ENCODE data around the gene EXOSC5. TPM values are rescaled to one million over a fixed set of nuclear protein-coding genes. Genes with fewer than 3 reads are reported as not detected.
A peak's percentile ranks its signal among the peaks of the same experiment; 100 is the strongest.

The EXOSC5 gene
- total and polyA plus RNA-seq, 2 of the 13 experiments (the other 11 are each of a cell fraction or from before 2014, with no cell fraction given) = 24.1 to 26.5 TPM

- no peak for TF ChIP-seq ZNF230 (CRISPR knock-in tag; IDR thresholded peaks at IDR 0.05)
- TF ChIP-seq, protein P1, sequence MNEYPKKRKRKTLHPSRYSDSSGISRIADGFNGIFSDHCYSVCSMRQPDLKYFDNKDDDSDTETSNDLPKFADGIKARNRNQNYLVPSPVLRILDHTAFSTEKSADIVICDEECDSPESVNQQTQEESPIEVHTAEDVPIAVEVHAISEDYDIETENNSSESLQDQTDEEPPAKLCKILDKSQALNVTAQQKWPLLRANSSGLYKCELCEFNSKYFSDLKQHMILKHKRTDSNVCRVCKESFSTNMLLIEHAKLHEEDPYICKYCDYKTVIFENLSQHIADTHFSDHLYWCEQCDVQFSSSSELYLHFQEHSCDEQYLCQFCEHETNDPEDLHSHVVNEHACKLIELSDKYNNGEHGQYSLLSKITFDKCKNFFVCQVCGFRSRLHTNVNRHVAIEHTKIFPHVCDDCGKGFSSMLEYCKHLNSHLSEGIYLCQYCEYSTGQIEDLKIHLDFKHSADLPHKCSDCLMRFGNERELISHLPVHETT (CRISPR knock-in tag; conservative IDR thresholded peaks at IDR 0.05) = 0 out of 2 replicates have a peak, but pooled peaks have one; percentile 6
- TF ChIP-seq ZSCAN31 (CRISPR knock-in tag; IDR thresholded peaks at IDR 0.05; ENCODE audit: low read depth) = 0 out of 2 replicates have a peak, but pooled peaks have one; percentile 7
- no peak; the same call in 1 of the 2 replicates for TF ChIP-seq ZBTB10 (CRISPR knock-in tag; IDR thresholded peaks at IDR 0.05; ENCODE audit: borderline replicate concordance)
- TF ChIP-seq PATZ1 (CRISPR knock-in tag; IDR thresholded peaks at IDR 0.05) = peak; percentile 98
- TF ChIP-seq HOXA7 (CRISPR knock-in tag; IDR thresholded peaks at IDR 0.05) = 0 out of 2 replicates have a peak, but pooled peaks have one; percentile 36
- TF ChIP-seq, protein P2, sequence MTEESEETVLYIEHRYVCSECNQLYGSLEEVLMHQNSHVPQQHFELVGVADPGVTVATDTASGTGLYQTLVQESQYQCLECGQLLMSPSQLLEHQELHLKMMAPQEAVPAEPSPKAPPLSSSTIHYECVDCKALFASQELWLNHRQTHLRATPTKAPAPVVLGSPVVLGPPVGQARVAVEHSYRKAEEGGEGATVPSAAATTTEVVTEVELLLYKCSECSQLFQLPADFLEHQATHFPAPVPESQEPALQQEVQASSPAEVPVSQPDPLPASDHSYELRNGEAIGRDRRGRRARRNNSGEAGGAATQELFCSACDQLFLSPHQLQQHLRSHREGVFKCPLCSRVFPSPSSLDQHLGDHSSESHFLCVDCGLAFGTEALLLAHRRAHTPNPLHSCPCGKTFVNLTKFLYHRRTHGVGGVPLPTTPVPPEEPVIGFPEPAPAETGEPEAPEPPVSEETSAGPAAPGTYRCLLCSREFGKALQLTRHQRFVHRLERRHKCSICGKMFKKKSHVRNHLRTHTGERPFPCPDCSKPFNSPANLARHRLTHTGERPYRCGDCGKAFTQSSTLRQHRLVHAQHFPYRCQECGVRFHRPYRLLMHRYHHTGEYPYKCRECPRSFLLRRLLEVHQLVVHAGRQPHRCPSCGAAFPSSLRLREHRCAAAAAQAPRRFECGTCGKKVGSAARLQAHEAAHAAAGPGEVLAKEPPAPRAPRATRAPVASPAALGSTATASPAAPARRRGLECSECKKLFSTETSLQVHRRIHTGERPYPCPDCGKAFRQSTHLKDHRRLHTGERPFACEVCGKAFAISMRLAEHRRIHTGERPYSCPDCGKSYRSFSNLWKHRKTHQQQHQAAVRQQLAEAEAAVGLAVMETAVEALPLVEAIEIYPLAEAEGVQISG (CRISPR knock-in tag; IDR thresholded peaks at IDR 0.05) = peak; percentile 43; the same call in 1 of the 2 replicates
- TF ChIP-seq, protein P3, sequence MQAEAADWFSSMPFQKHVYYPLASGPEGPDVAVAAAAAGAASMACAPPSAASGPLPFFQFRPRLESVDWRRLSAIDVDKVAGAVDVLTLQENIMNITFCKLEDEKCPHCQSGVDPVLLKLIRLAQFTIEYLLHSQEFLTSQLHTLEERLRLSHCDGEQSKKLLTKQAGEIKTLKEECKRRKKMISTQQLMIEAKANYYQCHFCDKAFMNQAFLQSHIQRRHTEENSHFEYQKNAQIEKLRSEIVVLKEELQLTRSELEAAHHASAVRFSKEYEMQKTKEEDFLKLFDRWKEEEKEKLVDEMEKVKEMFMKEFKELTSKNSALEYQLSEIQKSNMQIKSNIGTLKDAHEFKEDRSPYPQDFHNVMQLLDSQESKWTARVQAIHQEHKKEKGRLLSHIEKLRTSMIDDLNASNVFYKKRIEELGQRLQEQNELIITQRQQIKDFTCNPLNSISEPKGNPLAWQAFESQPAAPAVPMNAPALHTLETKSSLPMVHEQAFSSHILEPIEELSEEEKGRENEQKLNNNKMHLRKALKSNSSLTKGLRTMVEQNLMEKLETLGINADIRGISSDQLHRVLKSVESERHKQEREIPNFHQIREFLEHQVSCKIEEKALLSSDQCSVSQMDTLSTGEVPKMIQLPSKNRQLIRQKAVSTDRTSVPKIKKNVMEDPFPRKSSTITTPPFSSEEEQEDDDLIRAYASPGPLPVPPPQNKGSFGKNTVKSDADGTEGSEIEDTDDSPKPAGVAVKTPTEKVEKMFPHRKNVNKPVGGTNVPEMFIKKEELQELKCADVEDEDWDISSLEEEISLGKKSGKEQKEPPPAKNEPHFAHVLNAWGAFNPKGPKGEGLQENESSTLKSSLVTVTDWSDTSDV (CRISPR knock-in tag; IDR thresholded peaks at IDR 0.05) = no peak
- TF ChIP-seq AGO1 (IDR thresholded peaks at IDR 0.05; ENCODE audit: low read depth, low read length, poor library complexity, severe bottlenecking) = peak; percentile 63
- no peak for TF ChIP-seq RCOR2 (CRISPR knock-in tag; IDR thresholded peaks at IDR 0.05)
- TF ChIP-seq RAD21 (CRISPR knock-in tag; IDR thresholded peaks at IDR 0.05) = peak; percentile 29; the same call in 1 of the 2 replicates
- no peak for TF ChIP-seq SP1 (IDR thresholded peaks at IDR 0.05)
- peak; percentile 94 for TF ChIP-seq SP1 (CRISPR knock-in tag; IDR thresholded peaks at IDR 0.05)
- TF ChIP-seq CENPT (CRISPR knock-in tag; IDR thresholded peaks at IDR 0.05; ENCODE audit: low read depth) = no peak
- 0 out of 2 replicates have a peak, but pooled peaks have one; percentile 14 for TF ChIP-seq ZNF777 (CRISPR knock-in tag; IDR thresholded peaks at IDR 0.05)
- TF ChIP-seq HNRNPK (IDR thresholded peaks at IDR 0.05; ENCODE audit: low read depth, low read length, poor library complexity, severe bottlenecking) = peak; percentile 87
Measured at GRCh38 chr19:41353466-41354342, 43.5 kb downstream of the EXOSC5 start, which contains the start of gene TGFB1 (continued).
